Heart right ventricle (tissue), 16 donors: ENCODE data around the gene NRROS. TPM values are rescaled to one million over a fixed set of nuclear protein-coding genes. Genes with fewer than 3 reads are reported as not detected.

ENCODE experiments used
- ATAC-seq, 8 donors: fragments of 200-7000 bp; cut with Tn5 transposase; one replicate each; pipeline ENCODE4 v1.9.1; 2020; ENCODE audit warnings: mild to moderate bottlenecking in 8 of 8, moderate library complexity in 8 of 8, moderate number of reproducible peaks in 1 of 8
- DNase-seq, 2 donors: peaks; one replicate each; pipeline ENCODE4 v3.0.0-alpha.2; 2020
- H3K27ac ChIP-seq, 10 donors: fragments of 200-600 bp; sonication (generic) in 2 of 10; one replicate each; pipeline versions ENCODE4 v1.5.0 to v1.8.0; 2020 to 2022; ENCODE audit warnings: mild to moderate bottlenecking in 3 of 10
- H3K27me3 ChIP-seq, 7 donors: fragments of 200-600 bp; one replicate each; pipeline ENCODE4 v1.8.0; 2021 to 2022; ENCODE audit warnings: mild to moderate bottlenecking in 2 of 7
- H3K36me3 ChIP-seq, 9 donors: fragments of 200-600 bp; sonication (generic) in 1 of 9; one replicate each; pipeline versions ENCODE4 v1.5.0 to v1.8.0; 2020 to 2022; ENCODE audit warnings: mild to moderate bottlenecking in 2 of 9
- H3K4me1 ChIP-seq, 9 donors: fragments of 200-600 bp; sonication (generic) in 1 of 9; one replicate each; pipeline versions ENCODE4 v1.5.0 to v1.8.0; 2020 to 2022; ENCODE audit warnings: mild to moderate bottlenecking in 4 of 9
- H3K4me3 ChIP-seq, 10 donors: fragments of 200-600 bp; sonication (generic) in 2 of 10; one replicate each; pipeline versions ENCODE4 v1.5.0 to v1.8.0; 2020 to 2022; ENCODE audit warnings: mild to moderate bottlenecking in 7 of 10, moderate library complexity in 2 of 10
- H3K9me3 ChIP-seq, 11 donors: fragments of 200-600 bp in 10 of 11; sonication (generic) in 2 of 11; one replicate each; pipeline versions ENCODE4 v1.5.0 to v1.8.0; 2013 to 2022; ENCODE audit warnings: mild to moderate bottlenecking in 2 of 11, control low read depth in 1 of 11, moderate library complexity in 1 of 11
- CTCF ChIP-seq, 9 donors: fragments of 200-600 bp; sonication (generic) in 2 of 9; IDR thresholded peaks; one replicate each; pipeline versions ENCODE4 v1.5.0 to v1.8.0; 2021 to 2022; ENCODE audit warnings: antibody characterized with exemption in 9 of 9, mild to moderate bottlenecking in 5 of 9, moderate library complexity in 1 of 9
- WGBS, 2 donors: extraction: QIAGEN DNeasy Blood & Tissue Kit; methylation state at CpG; one replicate each; pipeline ENCODE4 v1.1.7; 2013; ENCODE audit warnings: inconsistent platforms in 1 of 2; 5-methylcytosine and 5-hydroxymethylcytosine counted together
- intact Hi-C, 10 donors: fragments of 100-400 bp; cut with DNase I; formaldehyde crosslinking; loops; one replicate each; pipeline versions ENCODE4 v1.11.1 to v1.14.2; 2022
- polyA plus RNA-seq, 2 donors: library from polyadenylated mRNA; stranded (reverse); fragments of 200-250 nt; gene quantifications; one replicate each; pipeline ENCODE4 v1.2.3, GENCODE V29; 2013
- total RNA-seq, 10 donors: library from RNA; stranded (reverse); fragmentation: NEBNext Ultra II Directional in 3 of 10; extraction: Animal tissue kit (Norgen Biotek cat#: 25700) in 3 of 10; gene quantifications; one replicate each; pipeline versions ENCODE4 v1.2.1 to v1.2.4, GENCODE V29; 2021 to 2023
- donor health status: Arrhythmogenic right ventricular cardiomyopathy.
- donor health status: ischemic (EF 13 %, LVEDD 7.1; RV severe dilation, severe dysfunction).
- donor health status: healthy with polysubstance abuse.
- donor health status: DM: no; HTN: yes; CAD: no.
- donor health status: DM: no; HTN: no; CAD: no.
- donor health status: ischemic (EF 25% LVEDD 6.9; RV normal size, moderate dysfunction).
- donor health status: ischemic (EF 25% LVEDD 5.7; RV mildly dilated, moderate dysfunction).
- donor health status: healthy.
- donor health status: DM: yes; HTN: yes; CAD: no.
- donor health status: Ischemic cardiomyopathy.
- donor health status: ischemic (EF 35%, LVEDD 5.7; RV mildly dilated, moderate dysfunction).
- donor health status: nonischemic (EF 11% LVEDD 7.7; RV severe dilation, severe dysfunction).
- donor health status: DM: yes; HTN: yes; CAD: no.
- donor health status: PGD.
- donor health status: ischemic (EF 29% LVEDD 5.4; RV normal size, mild dysfunction).
- donor health status: nonischemic (EF 23%, LVEDD 6.1; RV moderate dilation, normal function).

The NRROS gene
- total and polyA plus RNA-seq, 12 donors = 1.1 to 11.7 (median 2.7) TPM

DNA sequence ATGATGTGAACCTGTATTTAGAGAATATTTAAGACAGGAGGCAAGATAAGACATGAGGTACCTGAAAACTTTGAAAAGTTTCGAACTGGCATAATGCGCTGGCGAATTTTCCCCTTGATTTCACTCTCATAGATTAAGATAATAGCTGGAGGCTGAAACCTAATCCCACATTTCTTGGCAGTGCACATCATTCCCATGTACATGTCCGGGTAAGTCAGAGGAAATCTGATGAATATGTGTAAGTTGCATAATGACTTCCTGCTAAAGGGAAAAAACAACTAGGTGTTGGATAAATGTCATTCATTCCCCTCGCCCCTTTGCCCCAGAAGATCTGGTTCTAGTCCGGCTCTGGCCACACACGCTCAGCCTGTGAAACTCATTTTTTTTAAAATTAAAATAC lies 69.0 kb downstream of the NRROS start:
- H3K9me3 ChIP-seq = no peaks in the 10 kb centered on the region
- TF ChIP-seq CTCF (IDR thresholded peaks at IDR 0.05) = no peak
- WGBS, 2 donors = 76 to 80% methylated on average over 7 of the region's 7 CpGs
- H3K27ac ChIP-seq = no peak overlapping the region
- no peak for ATAC-seq
- no peak for DNase-seq
- H3K36me3 ChIP-seq = no peaks in the 10 kb centered on the region
- H3K4me1 ChIP-seq = peaks cover 7 to 19% (median 14%) of the 10 kb centered on the region in 9 donors
- intact Hi-C loops = no loop called here
- no peaks in the 10 kb centered on the region for H3K27me3 ChIP-seq
- H3K4me3 ChIP-seq = no peak overlapping the region

Other genes starting within 250 kb of the NRROS start
- gene UBXN7, start 207.3 kb upstream of the NRROS start, total RNA-seq = 10 to 100 TPM; 25.2 to 41.7 (median 32.5) TPM
- 10 to 100 TPM in 1 of 2 donors, 1 to 10 TPM in 1; 2.0 to 14.5 TPM for gene UBXN7, start 207.3 kb upstream of the NRROS start, polyA plus RNA-seq
- 10 to 100 TPM; 16.0 to 32.8 (median 21.1) TPM for gene RNF168, start 135.9 kb upstream of the NRROS start, total RNA-seq
- 10 to 100 TPM in 1 of 2 donors, 1 to 10 TPM in 1; 6.4 to 11.4 TPM for gene RNF168, start 135.9 kb upstream of the NRROS start, polyA plus RNA-seq
- gene SMCO1, start 124.3 kb upstream of the NRROS start, total RNA-seq = 100 to 1,000 TPM in 2 of 10 donors, 10 to 100 TPM in 8; 18.7 to 143 (median 58.8) TPM
- 10 to 100 TPM in 1 of 2 donors, 1 to 10 TPM in 1; 3.2 to 88.8 TPM for gene SMCO1, start 124.3 kb upstream of the NRROS start, polyA plus RNA-seq
- gene WDR53, start 71.1 kb upstream of the NRROS start, total RNA-seq = 10 to 100 TPM in 2 of 10 donors, 1 to 10 TPM in 8; 5.8 to 10.8 (median 8.1) TPM
- 10 to 100 TPM in 1 of 2 donors, 1 to 10 TPM in 1; 8.3 to 14.7 TPM for gene WDR53, start 71.1 kb upstream of the NRROS start, polyA plus RNA-seq
- gene FBXO45, start 71.0 kb upstream of the NRROS start, total RNA-seq = 10 to 100 TPM in 1 of 10 donors, 1 to 10 TPM in 9; 4.4 to 10.2 (median 5.9) TPM
- gene FBXO45, start 71.0 kb upstream of the NRROS start, polyA plus RNA-seq = 1 to 10 TPM; 2.0 to 4.8 TPM
- gene CEP19, start 72.6 kb downstream of the NRROS start, total RNA-seq = 1 to 10 TPM in 3 of 10 donors, under 1 TPM in 7; 0.55 to 2.3 (median 0.84) TPM
- 1 to 10 TPM in 1 of 2 donors, under 1 TPM in 1; 0.68 to 1.0 TPM for gene CEP19, start 72.6 kb downstream of the NRROS start, polyA plus RNA-seq
- 10 to 100 TPM; 13.9 to 21.9 (median 16.6) TPM for gene PIGX, start 72.7 kb downstream of the NRROS start, total RNA-seq
- gene PIGX, start 72.7 kb downstream of the NRROS start, polyA plus RNA-seq = 1 to 10 TPM; 8.3 to 9.8 TPM
- 10 to 100 TPM; 44.0 to 62.2 (median 54.7) TPM for gene PAK2, start 100.2 kb downstream of the NRROS start, total RNA-seq
- gene PAK2, start 100.2 kb downstream of the NRROS start, polyA plus RNA-seq = 10 to 100 TPM; 14.5 to 23.0 TPM
- gene SENP5, start 228.2 kb downstream of the NRROS start, total RNA-seq = 10 to 100 TPM; 15.2 to 24.9 (median 20.6) TPM
- gene SENP5, start 228.2 kb downstream of the NRROS start, polyA plus RNA-seq = 1 to 10 TPM; 5.8 to 6.4 TPM